ENCODE measurements around the gene MYRIP.
A peak's percentile ranks its signal among the peaks of the same experiment; 100 is the strongest.

MYRIP gene

GRCh38 chr3:40290396-40290795 is 481.0 kb downstream of the MYRIP start:
- peak; percentile 20 for DNase-seq (ENCODE audit: low spot score)

- no peak for DNase-seq (ENCODE audit: low spot score)
Observed at GRCh38 chr3:40291471-40291870, 482.1 kb downstream of the MYRIP start.

- no peak for DNase-seq (ENCODE audit: low spot score)
Observed at GRCh38 chr3:40292637-40293349, 483.4 kb downstream of the MYRIP start.

GRCh38 chr3:40294434-40294833 is 485.0 kb downstream of the MYRIP start:
- DNase-seq (ENCODE audit: low spot score) = no peak

- no peak for DNase-seq (ENCODE audit: low spot score)
Observed at GRCh38 chr3:40298075-40298474, 488.7 kb downstream of the MYRIP start.

GRCh38 chr3:40299130-40299720 is 489.8 kb downstream of the MYRIP start:
- no peak for DNase-seq (ENCODE audit: low spot score)

DNA sequence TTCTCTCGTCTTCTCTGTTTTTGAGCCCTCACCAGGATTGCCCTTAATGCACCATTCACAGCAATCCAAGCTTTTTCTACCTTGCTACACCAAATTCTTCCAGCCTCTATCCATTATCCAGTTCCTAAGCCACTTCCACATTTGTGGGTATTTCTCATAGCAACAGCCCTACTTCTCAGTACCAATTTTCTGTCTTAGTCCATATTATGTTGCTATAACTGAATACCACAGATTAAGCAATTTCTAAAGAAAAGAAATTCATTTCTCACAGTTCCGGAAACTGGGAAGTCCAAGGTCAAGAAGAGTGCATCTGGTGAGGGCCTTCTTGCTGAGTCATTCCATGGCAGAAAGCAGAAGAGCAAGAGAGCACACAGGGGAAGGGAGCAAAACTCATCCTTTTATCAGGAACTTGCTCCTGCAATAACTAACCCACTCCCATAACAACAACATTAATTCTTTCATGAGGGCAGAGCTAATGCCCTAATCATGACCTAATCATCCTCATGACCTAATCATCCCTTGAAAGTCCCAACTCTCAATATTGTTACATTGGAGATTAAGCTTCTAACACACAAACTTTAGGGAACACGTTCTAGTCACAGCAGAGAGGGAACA is 490.4 kb downstream of the MYRIP start:
- DNase-seq (ENCODE audit: low spot score) = no peak

DNA sequence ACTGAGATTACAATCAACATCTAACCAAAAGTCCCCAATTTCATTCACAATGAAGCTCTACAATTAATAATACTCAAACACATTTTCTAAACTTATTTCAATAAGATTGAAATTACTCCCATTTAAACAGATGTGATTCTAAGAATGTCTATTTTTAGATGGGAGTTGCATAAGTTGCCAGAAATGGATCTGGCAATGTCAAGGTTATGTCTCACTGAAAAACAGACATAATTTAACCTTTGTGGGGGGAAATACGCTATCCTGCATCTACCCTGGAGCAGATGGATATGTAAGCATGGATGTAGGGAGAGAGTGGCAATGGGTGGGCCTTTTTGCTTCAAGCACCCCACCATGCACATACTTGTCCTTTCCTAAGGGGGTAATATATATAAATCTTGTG is 493.4 kb downstream of the MYRIP start:
- no peak for DNase-seq (ENCODE audit: low spot score)

GRCh38 chr3:40304352-40304751 is 494.9 kb downstream of the MYRIP start:
- no peak for DNase-seq (ENCODE audit: low spot score)

DNA sequence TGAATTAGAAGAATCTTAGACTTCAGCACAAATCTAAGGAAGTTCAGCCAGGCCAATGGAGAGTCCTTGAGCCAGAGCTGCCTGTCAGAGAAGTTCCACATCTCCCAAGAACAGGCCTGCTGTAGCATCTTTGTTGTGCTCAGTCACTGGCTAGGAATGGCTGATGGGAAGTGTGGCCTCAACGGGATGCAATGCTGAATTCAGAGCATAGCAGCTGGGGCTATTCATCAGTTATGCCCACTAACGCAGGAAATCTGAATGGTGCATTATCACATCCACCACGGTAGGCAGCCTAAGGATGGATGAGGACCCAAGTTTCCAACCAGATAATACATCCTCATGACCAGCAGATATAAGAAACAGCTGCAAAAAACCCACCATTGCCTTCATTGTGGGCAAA is 496.9 kb downstream of the MYRIP start:
- no peak for DNase-seq (ENCODE audit: low spot score)

GRCh38 chr3:40307176-40307575 is 497.8 kb downstream of the MYRIP start:
- no peak for DNase-seq (ENCODE audit: low spot score)

DNA sequence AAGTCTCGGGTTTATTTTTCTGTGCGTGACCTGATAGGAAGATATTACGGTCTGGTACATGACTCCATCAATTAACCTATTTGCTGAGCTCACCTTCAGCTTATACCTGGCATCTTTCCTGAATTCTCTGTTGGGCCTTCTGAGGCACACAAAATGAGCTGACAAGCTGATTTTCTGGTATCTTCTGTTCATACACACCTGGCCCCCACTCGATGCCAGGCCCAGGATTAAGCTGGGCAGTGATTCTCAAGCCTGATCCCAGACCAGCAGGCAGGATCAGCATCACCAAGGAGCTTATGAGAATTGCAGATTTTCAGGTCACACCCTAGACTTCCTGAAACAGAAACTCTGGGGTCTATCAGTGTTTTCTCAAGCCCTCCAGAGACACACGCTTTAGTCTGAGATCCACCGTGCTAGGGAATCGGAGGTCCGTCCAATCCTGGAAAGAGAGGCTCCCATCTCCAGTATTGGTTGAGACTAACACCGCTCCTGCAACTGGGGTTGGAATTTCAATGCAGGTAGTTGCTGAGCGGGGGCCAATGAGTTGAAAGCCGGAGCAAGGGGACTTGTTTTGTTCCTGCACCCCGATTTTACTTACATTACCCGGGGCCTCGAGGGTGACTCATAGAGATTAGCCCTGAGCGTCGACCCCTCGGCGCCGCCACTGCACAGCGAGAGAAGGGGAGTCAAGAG is 499.5 kb downstream of the MYRIP start:
- DNase-seq (ENCODE audit: low spot score) = no peak

GRCh38 chr3:40309418-40309924 is 500.1 kb downstream of the MYRIP start, which contains the start of gene EIF1B:
EIF1B (plus strand) TSS chr3:40309707; CDS start chr3:40309942, 235 bp downstream.
- DNase-seq (ENCODE audit: low spot score) = peak; percentile 99

All from CD4-positive, alpha-beta T cell treated with Interleukin-2 at 100 ng/mL for 4 hours (primary cell).